Amygdala (tissue), 56 donors: ENCODE results near the gene BUB1B.

Experiments
- DNase-seq, 56 donors: peaks; one replicate each; lab custom pipeline; 2025; lab: John Stamatoyannopoulos, UW

BUB1B gene

DNA sequence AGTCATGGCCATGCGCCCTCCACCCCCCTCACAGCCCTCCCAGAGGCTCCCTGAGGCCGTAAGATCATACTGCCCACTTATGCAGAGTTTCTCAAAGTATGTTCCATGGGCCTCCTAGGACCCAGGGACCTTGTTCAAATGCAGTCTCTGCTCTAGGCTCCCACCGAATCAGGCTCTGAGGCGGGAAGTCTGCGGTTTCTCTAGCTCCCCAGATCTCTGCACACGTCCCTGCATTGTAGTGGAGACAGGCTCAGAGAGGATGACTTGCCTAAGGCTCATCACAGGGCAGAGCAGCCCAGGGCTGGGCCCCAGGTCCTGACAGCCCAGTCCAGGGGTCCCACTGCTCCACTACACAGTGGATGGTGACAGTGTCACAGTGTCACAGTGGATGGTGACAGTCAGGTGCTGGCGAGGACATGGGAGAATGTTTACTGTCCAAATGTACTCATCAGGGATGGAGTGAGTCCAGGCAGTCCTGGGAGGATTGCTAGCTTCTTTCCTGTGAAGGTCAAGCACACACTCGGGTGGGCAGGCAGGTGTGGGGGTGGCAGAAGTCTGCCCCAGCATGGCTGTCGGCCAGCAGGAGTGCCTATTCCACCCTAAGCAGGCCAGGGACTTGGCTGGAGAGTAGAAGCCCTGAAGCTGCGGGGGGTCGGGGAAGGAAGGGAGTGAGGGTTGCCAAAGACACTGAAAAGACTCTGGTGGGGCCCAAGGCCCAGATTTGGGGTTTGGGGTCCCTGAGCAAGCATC lies 109.6 kb downstream of the BUB1B start:
- no peak for DNase-seq
